ENCODE data around the gene FNIP2. TPM values are rescaled to one million over a fixed set of nuclear protein-coding genes. Genes with fewer than 3 reads are reported as not detected.
A peak's percentile ranks its signal among the peaks of the same experiment; 100 is the strongest.

The FNIP2 gene
- total and polyA plus RNA-seq, 9 of the 15 experiments (the other 6 are each of a cell fraction or from before 2014, with no cell fraction given): 1.7 to 15.5 (median 8.3) TPM

- TF ChIP-seq PBX2 (CRISPR knock-in tag; IDR thresholded peaks at IDR 0.05; ENCODE audit: low read depth): no peak
- peak; percentile 33; the same call in 1 of the 2 replicates for TF ChIP-seq PBX2 (tag; conservative IDR thresholded peaks at IDR 0.05; ENCODE audit: low read depth)
These were observed 145.4 kb downstream of the FNIP2 start (continued) for GRCh38 chr4:158914218-158914617.

- H3K27ac ChIP-seq (ENCODE audit: extremely low read depth, low read depth, low read length): no peak overlapping the region
- BruUV-seq (replicated peaks): no TSS peak
- TF ChIP-seq ZBTB34 (CRISPR knock-in tag; IDR thresholded peaks at IDR 0.05) (no peak), IFI16 (CRISPR knock-in tag; IDR thresholded peaks at IDR 0.05) (no peak), ZNF3 (CRISPR knock-in tag; IDR thresholded peaks at IDR 0.05) (no peak), MED1 (CRISPR knock-in tag; IDR thresholded peaks at IDR 0.05; ENCODE audit: borderline replicate concordance) (no peak), NFIC (IDR thresholded peaks at IDR 0.05) (no peak)
These were observed 146.9 kb downstream of the FNIP2 start for GRCh38 chr4:158915683-158916241.

More at GRCh38 chr4:158915683-158916241, 146.9 kb downstream of the FNIP2 start:
- Histone ChIP-seq H3K4me2 (ENCODE audit: insufficient read depth, low read length) (no peak overlapping the region), H3K36me3 (ENCODE audit: control insufficient read depth, insufficient read depth, low read length) (no peaks in the 10 kb centered on the region), H2AFZ (ENCODE audit: low read depth, low read length) (no peak overlapping the region), H3K4me1 (replicated peaks in 1 of 2; ENCODE audit: control insufficient read depth in 2 of 2, insufficient read depth in 2 of 2, low read length in 2 of 2) (no peaks in the 10 kb centered on the region; a peak in 1 of 5 replicates), H3K9ac (ENCODE audit: insufficient read depth in 1 of 2, low read depth in 2 of 2, low read length in 2 of 2) (no peak overlapping the region), H3K9me1 (ENCODE audit: control insufficient read depth, insufficient read depth, low read length) (no peaks in the 10 kb centered on the region), H3K4me3 (no peak overlapping the region), H3K27me3 (ENCODE audit: control insufficient read depth in 2 of 2, insufficient read depth in 2 of 2, low read length in 2 of 2) (no peaks in the 10 kb centered on the region), H3K9me3 (replicated peaks; ENCODE audit: control insufficient read depth, insufficient read depth, low read depth, low read length) (no peaks in the 10 kb centered on the region), H3K79me2 (ENCODE audit: control insufficient read depth, insufficient read depth, low read length) (no peaks in the 10 kb centered on the region), H4K20me1 (replicated peaks; ENCODE audit: control insufficient read depth, insufficient read depth, low read length) (no peaks in the 10 kb centered on the region)
- FAIRE-seq (no peak), ATAC-seq (no peak), DNase-seq (ENCODE audit: extremely low read depth in 1 of 4, low spot score in 3 of 4) (no peak)
- in situ Hi-C loops (cut with MboI): no loop called here
- ChIA-PET CTCF (ENCODE audit: low intra/inter-chr PET ratio) (no interaction called here), POLR2A (interaction anchor here (0.6 to 1.7 kb wide), 2 partner anchors 11 to 69 kb away, joined by 3 to 5 read pairs; no protein-coding TSS in a partner anchor)
- intact Hi-C loops (cut with micrococcal nuclease): no loop called here
- WGBS (ENCODE audit: insufficient coverage, low coverage, missing lambda C conversion rate): 18% methylated on average over 2 of the region's 2 CpGs

Data from K562 (cell line).